HL-60 (cell line): Measurements from ENCODE around the gene TMEM45A.
"Not testable (repeated sequence)": the region's sequence is repeated elsewhere in the genome, so short reads cannot be mapped to it uniquely, and the experiment has no call there.

Experiments
- DNase-seq, 2 experiments: peaks; one replicate each; pipeline ENCODE4 v3.0.0-alpha.2; 2010 to 2020; ENCODE audit warnings: low read depth in 1 of 2, low spot score in 1 of 2
- H3K27ac ChIP-seq: fragments of 250-450 bp; sonication (Bioruptor Pico); replicated peaks from 2 replicates; pipeline ENCODE4 v1.5.1; 2020; ENCODE audit warnings: mild to moderate bottlenecking, moderate library complexity
- H3K27me3 ChIP-seq: fragments of 250-450 bp; sonication (Bioruptor Pico); 2 replicates; pipeline ENCODE4 v1.5.1; 2021; ENCODE audit warnings: mild to moderate bottlenecking, moderate library complexity; ENCODE audit not compliant: insufficient read depth, poor library complexity, severe bottlenecking
- H3K4me3 ChIP-seq: replicated peaks from 2 replicates; pipeline ENCODE4 v1.5.1; 2011; ENCODE audit warnings: mild to moderate bottlenecking, control low read depth, low read length; ENCODE audit not compliant: insufficient read depth
- CTCF ChIP-seq: IDR thresholded peaks from one replicate; pipeline ENCODE4 v1.5.1; 2011; ENCODE audit warnings: low read length, control low read depth, inconsistent platforms; ENCODE audit not compliant: insufficient read depth
- GABPA ChIP-seq: IDR thresholded peaks from 2 replicates; pipeline ENCODE4 v1.6.1; 2012; ENCODE audit warnings: low read depth
- POLR2AphosphoS5 ChIP-seq: IDR thresholded peaks from 2 replicates; pipeline ENCODE4 v1.6.1; 2012; ENCODE audit warnings: low read depth
- REST ChIP-seq: IDR thresholded peaks from 2 replicates; pipeline ENCODE4 v1.6.1; 2012; ENCODE audit warnings: low read depth; ENCODE audit not compliant: insufficient replicate concordance
- SPI1 ChIP-seq: IDR thresholded peaks from 2 replicates; pipeline ENCODE4 v1.6.1; 2012; ENCODE audit warnings: low read depth, mild to moderate bottlenecking, borderline replicate concordance

The TMEM45A gene

GRCh38 chr3:100506355-100506754 lies 13.9 kb downstream of the TMEM45A start:
- DNase-seq = no peak
- H3K4me3 ChIP-seq = no peak overlapping the region

GRCh38 chr3:100509818-100510217 lies 17.4 kb downstream of the TMEM45A start:
- H3K27me3 ChIP-seq, H3K4me3 ChIP-seq, DNase-seq, H3K27ac ChIP-seq: not testable (repeated sequence)

More at GRCh38 chr3:100506355-100506754, 13.9 kb downstream of the TMEM45A start:
- Histone ChIP-seq H3K27me3 (no peaks in the 10 kb centered on the region), H3K27ac (no peak overlapping the region)
- TF ChIP-seq CTCF (no peak), GABPA (no peak), SPI1 (peak; percentile 94)

GRCh38 chr3:100516232-100516631 lies 23.8 kb downstream of the TMEM45A start:
- Histone ChIP-seq H3K4me3 (no peak overlapping the region), H3K27me3 (no peaks in the 10 kb centered on the region), H3K27ac (no peak overlapping the region)
- no peak for DNase-seq
- TF ChIP-seq CTCF (no peak), GABPA (no peak), POLR2AphosphoS5 (no peak), REST (no peak)

- no peak overlapping the region for H3K4me3 ChIP-seq
Observed at GRCh38 chr3:100516838-100517237, 24.4 kb downstream of the TMEM45A start.

More at GRCh38 chr3:100516838-100517237, 24.4 kb downstream of the TMEM45A start:
- Histone ChIP-seq H3K27me3 (no peaks in the 10 kb centered on the region), H3K27ac (no peak overlapping the region)
- TF ChIP-seq SPI1 = no peak
- no peak for TF ChIP-seq CTCF
- TF ChIP-seq GABPA = no peak
- TF ChIP-seq REST = no peak
- no peak for TF ChIP-seq POLR2AphosphoS5
- DNase-seq = no peak
